Aorta (tissue), 5 donors: ENCODE measurements around the gene MED16. TPM values are rescaled to one million over a fixed set of nuclear protein-coding genes. Genes with fewer than 3 reads are reported as not detected.

Source experiments
- ATAC-seq: fragments of 200-7000 bp; cut with Tn5 transposase; one replicate; pipeline ENCODE4 v1.9.1; 2022; ENCODE audit warnings: moderate library complexity; ENCODE audit not compliant: low FRiP score
- DNase-seq, 2 donors: peaks; one replicate each; pipeline ENCODE4 v3.0.0-alpha.2; 2020
- H3K27ac ChIP-seq, 2 donors: one replicate each; pipeline ENCODE4 v1.5.1; 2013; ENCODE audit warnings: low read length in 2 of 2, mild to moderate bottlenecking in 2 of 2, moderate library complexity in 2 of 2, control low read depth in 1 of 2, inconsistent platforms in 1 of 2, low read depth in 1 of 2
- H3K27me3 ChIP-seq, 2 donors: one replicate each; pipeline ENCODE4 v1.6.1; 2013; ENCODE audit warnings: control low read depth in 1 of 2, low read length in 1 of 2, mild to moderate bottlenecking in 1 of 2, moderate library complexity in 1 of 2; ENCODE audit not compliant: insufficient read depth in 2 of 2, control insufficient read depth in 1 of 2
- H3K36me3 ChIP-seq, 2 donors: one replicate each; pipeline ENCODE4 v1.6.1; 2013; ENCODE audit warnings: control low read depth in 1 of 2, low read length in 1 of 2, mild to moderate bottlenecking in 1 of 2; ENCODE audit not compliant: insufficient read depth in 2 of 2, control insufficient read depth in 1 of 2
- H3K4me1 ChIP-seq, 2 donors: one replicate each; pipeline ENCODE4 v1.6.1; 2013; ENCODE audit warnings: low read length in 2 of 2, control low read depth in 1 of 2, mild to moderate bottlenecking in 1 of 2, moderate library complexity in 1 of 2; ENCODE audit not compliant: insufficient read depth in 2 of 2, control insufficient read depth in 1 of 2
- H3K4me3 ChIP-seq, 2 donors: one replicate each; pipeline ENCODE4 v1.5.1; 2013; ENCODE audit warnings: low read length in 2 of 2, control low read depth in 1 of 2, mild to moderate bottlenecking in 1 of 2
- H3K9me3 ChIP-seq: one replicate; pipeline ENCODE4 v1.6.1; 2013; ENCODE audit warnings: mild to moderate bottlenecking, low read length; ENCODE audit not compliant: control insufficient read depth
- WGBS, 2 donors: extraction: QIAGEN DNeasy Blood & Tissue Kit; methylation state at CpG; one replicate each; pipeline ENCODE4 v1.1.7; 2013; 5-methylcytosine and 5-hydroxymethylcytosine counted together
- intact Hi-C, 2 donors: fragments of 100-400 bp; cut with DNase I; formaldehyde crosslinking; loops; one replicate each; pipeline versions ENCODE4 v1.14.2 to v1.15.0; 2022
- polyA plus RNA-seq, 2 donors: library from polyadenylated mRNA; stranded (reverse); fragments of 200-250 nt; gene quantifications; one replicate each; pipeline ENCODE4 v1.2.3, GENCODE V29; 2013
- total RNA-seq, 2 donors: library from RNA; stranded (reverse); fragmentation: NEBNext Ultra II Directional; extraction: Animal tissue kit (Norgen Biotek cat#: 25700); gene quantifications; one replicate each; pipeline ENCODE4 v1.2.1, GENCODE V29; 2021
- donor health status: healthy with polysubstance abuse.
- donor health status: Bipolar disorder and iron deficiency.
- donor health status: DM: no; HTN: no; CAD: no.
- donor health status: DM: no; HTN: no; CAD: no.
- donor health status: DM: yes; HTN: yes; CAD: no.

Gene MED16
- total and polyA plus RNA-seq, 4 donors, result 22.9 to 165 (median 34.0) TPM

- WGBS, 2 donors, result 73 to 78% methylated on average over 24 of the region's 24 CpGs
- Histone ChIP-seq H3K27me3 (no peaks in the 10 kb centered on the region), H3K4me1 (no peaks in the 10 kb centered on the region), H3K9me3 (no peaks in the 10 kb centered on the region), H3K36me3 (no peaks in the 10 kb centered on the region), H3K27ac (no peak within 1 kb of the TSS), H3K4me3 (no peak within 1 kb of the TSS)
- DNase-seq (peak in 1 of 2 donors; percentile 66), ATAC-seq (peak; percentile 23)
- intact Hi-C loops, result no loop called here
Observed at GRCh38 chr19:840519-841206, 52.3 kb downstream of the MED16 start, which contains the start of gene PRTN3. TSS of gene PRTN3 (plus strand) at chr19:840999. CDS start at chr19:841009, 10 bp downstream.

GRCh38 chr19:835210-835810, 57.7 kb downstream of the MED16 start:
- DNase-seq (peak in 1 of 2 donors; percentile 81), ATAC-seq (peak; percentile 84)
- 61 to 63% methylated on average over 32 to 36 of the region's 36 CpGs for WGBS, 2 donors
- Histone ChIP-seq H3K4me1 (no peaks in the 10 kb centered on the region), H3K4me3 (no peak overlapping the region), H3K27ac (no peak overlapping the region), H3K36me3 (no peaks in the 10 kb centered on the region), H3K27me3 (no peaks in the 10 kb centered on the region), H3K9me3 (peaks cover 2% of the 10 kb centered on the region)
- intact Hi-C loops, result no loop called here

- H3K4me3 ChIP-seq, result no peak overlapping the region
- ATAC-seq, result no peak
- WGBS, 2 donors, result 71 to 78% methylated on average over 24 of the region's 24 CpGs
- DNase-seq, result no peak
- H3K27ac ChIP-seq, result no peak overlapping the region
- intact Hi-C loops, result no loop called here
- H3K9me3 ChIP-seq, result peaks cover 2% of the 10 kb centered on the region
- no peaks in the 10 kb centered on the region for H3K36me3 ChIP-seq
- H3K27me3 ChIP-seq, result no peaks in the 10 kb centered on the region
- no peaks in the 10 kb centered on the region for H3K4me1 ChIP-seq
Observed at GRCh38 chr19:834216-834615, 58.8 kb downstream of the MED16 start.

- H3K27me3 ChIP-seq, result no peaks in the 10 kb centered on the region
- WGBS, 2 donors, result 59 to 60% methylated on average over 37 to 38 of the region's 38 CpGs
- H3K9me3 ChIP-seq, result peaks cover 2% of the 10 kb centered on the region
- intact Hi-C loops, result no loop called here
- H3K36me3 ChIP-seq, result no peaks in the 10 kb centered on the region
- ATAC-seq (no peak), DNase-seq (no peak)
- H3K4me1 ChIP-seq, result no peaks in the 10 kb centered on the region
- no peak overlapping the region for H3K4me3 ChIP-seq
- no peak overlapping the region for H3K27ac ChIP-seq
Observed at GRCh38 chr19:831407-832369, 61.3 kb downstream of the MED16 start.

GRCh38 chr19:829129-829758, 63.7 kb downstream of the MED16 start:
- ATAC-seq (no peak), DNase-seq (no peak)
- no peaks in the 10 kb centered on the region for H3K27me3 ChIP-seq
- no peak overlapping the region for H3K27ac ChIP-seq
- WGBS, 2 donors, result 76 to 80% methylated on average over 17 to 18 of the region's 18 CpGs
- intact Hi-C loops, result no loop called here
- H3K36me3 ChIP-seq, result no peaks in the 10 kb centered on the region
- H3K4me3 ChIP-seq, result no peak overlapping the region
- no peaks in the 10 kb centered on the region for H3K4me1 ChIP-seq
- H3K9me3 ChIP-seq, result peaks cover 1% of the 10 kb centered on the region

GRCh38 chr19:827710-828321, 65.2 kb downstream of the MED16 start, which contains the start of gene AZU1:
TSS of gene AZU1 (plus strand) at chr19:827837. CDS start at chr19:827847, 10 bp downstream.
- ATAC-seq (peak; percentile 38), DNase-seq (peak in 1 of 2 donors; percentile 78)
- intact Hi-C loops, result no loop called here
- Histone ChIP-seq H3K27me3 (no peaks in the 10 kb centered on the region), H3K4me3 (no peak within 1 kb of the TSS), H3K27ac (no peak within 1 kb of the TSS), H3K4me1 (no peaks in the 10 kb centered on the region), H3K9me3 (no peaks in the 10 kb centered on the region), H3K36me3 (no peaks in the 10 kb centered on the region)
- 73 to 74% methylated on average over 30 to 33 of the region's 33 CpGs for WGBS, 2 donors

- Histone ChIP-seq H3K27ac (no peak overlapping the region), H3K9me3 (no peaks in the 10 kb centered on the region), H3K27me3 (no peaks in the 10 kb centered on the region), H3K36me3 (no peaks in the 10 kb centered on the region), H3K4me3 (no peak overlapping the region), H3K4me1 (no peaks in the 10 kb centered on the region)
- ATAC-seq (no peak), DNase-seq (no peak)
- 86 to 90% methylated on average over 11 of the region's 11 CpGs for WGBS, 2 donors
- intact Hi-C loops, result no loop called here
Observed at GRCh38 chr19:827314-827709, 65.7 kb downstream of the MED16 start.
